ENCODE results near the gene GDAP1L1.
"Not testable (repeated sequence)": the region's sequence is repeated elsewhere in the genome, so short reads cannot be mapped to it uniquely, and the experiment has no call there.

Gene GDAP1L1

GRCh38 chr20:44297721-44298120, 50.6 kb downstream of the GDAP1L1 start:
- DNase-seq (ENCODE audit: extremely low read depth, low read depth): no peak
- TF ChIP-seq CTCF (IDR thresholded peaks at IDR 0.05; ENCODE audit: low read depth, low read length, missing control alignments): no peak
- no peak overlapping the region for H3K4me3 ChIP-seq (replicated peaks; ENCODE audit: low read depth, low read length)

GRCh38 chr20:44299011-44299535, 52.0 kb downstream of the GDAP1L1 start:
- DNase-seq (ENCODE audit: extremely low read depth, low read depth); H3K4me3 ChIP-seq (replicated peaks; ENCODE audit: low read depth, low read length): not testable (repeated sequence)

- DNase-seq (ENCODE audit: extremely low read depth, low read depth): no peak
- no peak overlapping the region for H3K4me3 ChIP-seq (replicated peaks; ENCODE audit: low read depth, low read length)
- no peak for TF ChIP-seq CTCF (IDR thresholded peaks at IDR 0.05; ENCODE audit: low read depth, low read length, missing control alignments)
Measured at GRCh38 chr20:44301285-44301684, 54.2 kb downstream of the GDAP1L1 start.

- H3K4me3 ChIP-seq (replicated peaks; ENCODE audit: low read depth, low read length): no peak overlapping the region
- no peak for DNase-seq (ENCODE audit: extremely low read depth, low read depth)
- TF ChIP-seq CTCF (IDR thresholded peaks at IDR 0.05; ENCODE audit: low read depth, low read length, missing control alignments): no peak
Measured at GRCh38 chr20:44302026-44302669, 55.0 kb downstream of the GDAP1L1 start.

- H3K4me3 ChIP-seq (replicated peaks; ENCODE audit: low read depth, low read length): no peak overlapping the region
- TF ChIP-seq CTCF (IDR thresholded peaks at IDR 0.05; ENCODE audit: low read depth, low read length, missing control alignments): no peak
- no peak for DNase-seq (ENCODE audit: extremely low read depth, low read depth)
Measured at GRCh38 chr20:44302736-44303135, 55.6 kb downstream of the GDAP1L1 start.

- DNase-seq (ENCODE audit: extremely low read depth, low read depth): no peak
- no peak for TF ChIP-seq CTCF (IDR thresholded peaks at IDR 0.05; ENCODE audit: low read depth, low read length, missing control alignments)
- H3K4me3 ChIP-seq (replicated peaks; ENCODE audit: low read depth, low read length): no peak overlapping the region
Measured at GRCh38 chr20:44304383-44304782, 57.3 kb downstream of the GDAP1L1 start.

- no peak overlapping the region for H3K4me3 ChIP-seq (replicated peaks; ENCODE audit: low read depth, low read length)
- no peak for DNase-seq (ENCODE audit: extremely low read depth, low read depth)
- TF ChIP-seq CTCF (IDR thresholded peaks at IDR 0.05; ENCODE audit: low read depth, low read length, missing control alignments): no peak
Measured at GRCh38 chr20:44306927-44307326, 59.8 kb downstream of the GDAP1L1 start.
